GM18951 (cell line): ENCODE data around the gene PIGX.
A peak's percentile ranks its signal among the peaks of the same experiment; 100 is the strongest.

Experiments
- POLR2A ChIP-seq: IDR thresholded peaks from 4 replicates; pipeline ENCODE4 v1.6.1; 2011; ENCODE audit warnings: mild to moderate bottlenecking; ENCODE audit not compliant: insufficient read length, insufficient read depth; ENCODE audit errors: extremely low read depth
- in situ Hi-C: fragments of 300-500 bp; cut with MboI; formaldehyde crosslinking; loops from one replicate; pipeline ENCODE4 v1.12.0; 2022; ENCODE audit warnings: low sequenced_read_pairs, mixed read lengths, inconsistent platforms; ENCODE audit not compliant: unreplicated experiment

Gene PIGX

GRCh38 chr3:196711838-196712513, at the start of gene PIGX, which contains the start of gene CEP19:
Gene PIGX (plus strand): TSS chr3:196712377.
Gene CEP19 (minus strand): TSS chr3:196712250. CDS start chr3:196708657, 3,593 bp downstream.
- in situ Hi-C loops: no loop called here
- TF ChIP-seq POLR2A: peak; percentile 94

GRCh38 chr3:196662711-196663571, 49.2 kb upstream of the PIGX start:
- no peak for TF ChIP-seq POLR2A
- in situ Hi-C loops: no loop called here

- in situ Hi-C loops: no loop called here
- no peak for TF ChIP-seq POLR2A
Observed at GRCh38 chr3:196666001-196666867, 45.9 kb upstream of the PIGX start.

GRCh38 chr3:196667056-196667825, 44.9 kb upstream of the PIGX start:
- in situ Hi-C loops: no loop called here

GRCh38 chr3:196670339-196670738, 41.8 kb upstream of the PIGX start:
- no peak for TF ChIP-seq POLR2A
- in situ Hi-C loops: no loop called here

More at GRCh38 chr3:196667056-196667825, 44.9 kb upstream of the PIGX start:
- no peak for TF ChIP-seq POLR2A

GRCh38 chr3:196673632-196674031, 38.5 kb upstream of the PIGX start:
- in situ Hi-C loops: no loop called here
- no peak for TF ChIP-seq POLR2A

GRCh38 chr3:196677353-196677752, 34.8 kb upstream of the PIGX start:
- no peak for TF ChIP-seq POLR2A
- in situ Hi-C loops: loop anchor here (25.0 kb wide), 1 partner anchor 415 kb away; no protein-coding TSS in a partner anchor

- in situ Hi-C loops: loop anchor here (25.0 kb wide), 1 partner anchor 416 kb away; no protein-coding TSS in a partner anchor
Observed at GRCh38 chr3:196677931-196678330, 34.2 kb upstream of the PIGX start.

GRCh38 chr3:196684548-196685407, 27.4 kb upstream of the PIGX start:
- in situ Hi-C loops: loop anchor here (5.0 to 25.0 kb wide), 2 partner anchors 72 to 422 kb away; no protein-coding TSS in a partner anchor
- no peak for TF ChIP-seq POLR2A

More at GRCh38 chr3:196677931-196678330, 34.2 kb upstream of the PIGX start:
- TF ChIP-seq POLR2A: no peak

- TF ChIP-seq POLR2A: no peak
- in situ Hi-C loops: loop anchor here (25.0 kb wide), 1 partner anchor 424 kb away; no protein-coding TSS in a partner anchor
Observed at GRCh38 chr3:196686436-196686835, 25.7 kb upstream of the PIGX start.

GRCh38 chr3:196688349-196688748, 23.8 kb upstream of the PIGX start:
- in situ Hi-C loops: loop anchor here (25.0 kb wide), 1 partner anchor 426 kb away; no protein-coding TSS in a partner anchor
- TF ChIP-seq POLR2A: no peak
